A673 (cell line): ENCODE results near the gene ALOX15B. TPM values are rescaled to one million over a fixed set of nuclear protein-coding genes. Genes with fewer than 3 reads are reported as not detected.

Experiments used
- BruUV-seq: library from RNA; stranded (reverse); fragments of 400-500 nt; replicated peaks from 2 replicates; lab custom pipeline; 2021; lab: Mats Ljungman, UMichigan
- CTCF ChIA-PET: fragments of 300-600 bp; sonication (Branson Sonifier 250); formaldehyde crosslinking; loops from one replicate; lab custom pipeline; 2022; ENCODE audit warnings: antibody characterized with exemption; lab: Charles Lee
- POLR2A ChIA-PET: fragments of 300-600 bp; sonication (Branson Sonifier 250); formaldehyde crosslinking; loops from one replicate; lab custom pipeline; 2022; ENCODE audit warnings: antibody characterized with exemption; ENCODE audit not compliant: low non-redundant PET; lab: Charles Lee
- DNase-seq: peaks from one replicate; pipeline ENCODE4 v3.0.0-alpha.2; 2015; ENCODE audit warnings: low spot score
- H3K27ac ChIP-seq: fragments of 200-600 bp; sonication (generic); 2 replicates; pipeline ENCODE4 v1.5.1; 2016; ENCODE audit warnings: mixed run types, low read depth, mild to moderate bottlenecking, mixed read lengths, antibody characterized with exemption, low read length; ENCODE audit not compliant: poor library complexity, severe bottlenecking
- H3K27me3 ChIP-seq: fragments of 200-600 bp; sonication (generic); replicated peaks from 2 replicates; pipeline ENCODE4 v1.6.1; 2017; ENCODE audit warnings: mixed run types, low read depth, mild to moderate bottlenecking, mixed read lengths, antibody characterized with exemption, low read length; ENCODE audit not compliant: insufficient read depth, poor library complexity
- H3K36me3 ChIP-seq: fragments of 200-600 bp; sonication (generic); 2 replicates; pipeline ENCODE4 v1.6.1; 2016; ENCODE audit warnings: mixed run types, mild to moderate bottlenecking, mixed read lengths, antibody characterized with exemption, low read length; ENCODE audit not compliant: insufficient read depth, poor library complexity, severe bottlenecking
- H3K4me1 ChIP-seq: fragments of 200-600 bp; sonication (generic); 2 replicates; pipeline ENCODE4 v1.6.1; 2017; ENCODE audit warnings: mixed run types, mild to moderate bottlenecking, mixed read lengths, antibody characterized with exemption, low read length; ENCODE audit not compliant: insufficient read depth, poor library complexity, severe bottlenecking
- H3K4me3 ChIP-seq: fragments of 200-600 bp; sonication (generic); 2 replicates; pipeline ENCODE4 v1.5.1; 2016; ENCODE audit warnings: low read depth, mixed run types, mild to moderate bottlenecking, mixed read lengths, low read length; ENCODE audit not compliant: poor library complexity, severe bottlenecking
- H3K9me3 ChIP-seq: fragments of 200-600 bp; sonication (generic); 2 replicates; pipeline ENCODE4 v1.6.1; 2016; ENCODE audit warnings: mixed run types, low read depth, mild to moderate bottlenecking, mixed read lengths, antibody characterized with exemption, low read length; ENCODE audit not compliant: poor library complexity, severe bottlenecking
- EZH2 ChIP-seq: fragments of 200-600 bp; sonication (generic); IDR thresholded peaks from 2 replicates; pipeline ENCODE4 v1.6.1; 2017; ENCODE audit warnings: borderline replicate concordance, low read depth, mild to moderate bottlenecking, mixed read lengths, antibody characterized with exemption, low read length; ENCODE audit not compliant: poor library complexity, severe bottlenecking
- intact Hi-C: fragments of 100-400 bp; cut with micrococcal nuclease; formaldehyde crosslinking; loops from one replicate; pipeline ENCODE4 v1.10.0; 2022; ENCODE audit not compliant: unreplicated experiment
- total RNA-seq: library from RNA; stranded (reverse); gene quantifications from 2 replicates; pipeline ENCODE4 v1.2.3, GENCODE V29; 2021
- TF ChIP-seq, protein P1 (sequence below): fragments of 300-800, 200-600 bp; sonication (generic); conservative IDR thresholded peaks from 2 replicates; pipeline ENCODE4 v1.5.1; 2017; ENCODE audit warnings: low read depth, mild to moderate bottlenecking, antibody characterized with exemption, low read length, moderate library complexity, mixed read lengths

Gene ALOX15B
- total RNA-seq, 1 experiment from 2014 or later = 0.30 TPM

DNA sequence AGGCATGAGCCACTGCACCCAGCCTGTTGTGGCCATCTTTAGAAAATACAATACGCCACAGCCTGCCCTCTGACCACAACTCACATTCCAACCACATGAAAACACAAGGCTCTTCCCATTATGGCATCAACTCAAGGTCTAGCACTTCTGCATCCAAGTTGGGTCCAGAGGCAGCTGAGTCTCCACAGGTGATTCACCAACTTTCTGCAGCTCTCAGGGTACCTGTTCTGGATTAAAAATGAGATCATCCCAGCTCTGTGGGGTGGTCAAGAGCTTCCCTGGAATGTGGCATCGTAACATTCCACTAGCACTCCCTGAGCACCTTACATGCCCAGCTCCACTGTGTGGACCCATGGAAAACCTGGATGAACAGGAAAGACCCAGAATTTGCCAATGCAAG is 46.3 kb upstream of the ALOX15B start:
- H3K9me3 ChIP-seq = no peaks in the 10 kb centered on the region
- intact Hi-C loops = no loop called here
- no peak overlapping the region for H3K27ac ChIP-seq
- BruUV-seq = no TSS peak
- H3K27me3 ChIP-seq = no peaks in the 10 kb centered on the region
- TF ChIP-seq, protein P1, sequence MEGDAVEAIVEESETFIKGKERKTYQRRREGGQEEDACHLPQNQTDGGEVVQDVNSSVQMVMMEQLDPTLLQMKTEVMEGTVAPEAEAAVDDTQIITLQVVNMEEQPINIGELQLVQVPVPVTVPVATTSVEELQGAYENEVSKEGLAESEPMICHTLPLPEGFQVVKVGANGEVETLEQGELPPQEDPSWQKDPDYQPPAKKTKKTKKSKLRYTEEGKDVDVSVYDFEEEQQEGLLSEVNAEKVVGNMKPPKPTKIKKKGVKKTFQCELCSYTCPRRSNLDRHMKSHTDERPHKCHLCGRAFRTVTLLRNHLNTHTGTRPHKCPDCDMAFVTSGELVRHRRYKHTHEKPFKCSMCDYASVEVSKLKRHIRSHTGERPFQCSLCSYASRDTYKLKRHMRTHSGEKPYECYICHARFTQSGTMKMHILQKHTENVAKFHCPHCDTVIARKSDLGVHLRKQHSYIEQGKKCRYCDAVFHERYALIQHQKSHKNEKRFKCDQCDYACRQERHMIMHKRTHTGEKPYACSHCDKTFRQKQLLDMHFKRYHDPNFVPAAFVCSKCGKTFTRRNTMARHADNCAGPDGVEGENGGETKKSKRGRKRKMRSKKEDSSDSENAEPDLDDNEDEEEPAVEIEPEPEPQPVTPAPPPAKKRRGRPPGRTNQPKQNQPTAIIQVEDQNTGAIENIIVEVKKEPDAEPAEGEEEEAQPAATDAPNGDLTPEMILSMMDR = no peak
- no peak for TF ChIP-seq EZH2
- POLR2A ChIA-PET = no interaction called here
- H3K4me3 ChIP-seq = no peak overlapping the region
- CTCF ChIA-PET = no interaction called here
- H3K4me1 ChIP-seq = peaks cover 3% of the 10 kb centered on the region
- no peak for DNase-seq
- no peaks in the 10 kb centered on the region for H3K36me3 ChIP-seq

DNA sequence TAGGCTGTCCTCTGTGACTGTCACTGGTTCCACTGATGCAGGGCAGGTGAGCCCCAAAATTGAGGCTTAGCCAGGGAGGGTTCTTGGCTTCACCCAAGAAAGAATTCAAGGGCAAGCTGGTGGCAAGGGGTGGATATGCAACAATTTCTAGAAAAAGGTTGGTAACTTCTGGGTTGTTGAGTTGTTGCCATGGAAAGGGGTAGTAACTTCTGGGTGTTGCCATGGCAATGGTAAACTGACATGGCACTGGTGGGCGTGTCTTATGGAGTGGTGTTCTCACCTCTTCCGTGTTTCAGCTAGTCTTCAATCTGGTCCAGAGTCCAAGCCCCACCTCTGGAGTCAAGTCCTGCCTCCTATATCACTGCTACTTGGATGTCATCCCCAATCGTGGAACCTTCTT is 45.9 kb upstream of the ALOX15B start:
- no peak for TF ChIP-seq EZH2
- TF ChIP-seq, protein P1 = no peak
- no peak for DNase-seq
- no peak overlapping the region for H3K4me3 ChIP-seq
- no peaks in the 10 kb centered on the region for H3K9me3 ChIP-seq
- ChIA-PET POLR2A (no interaction called here), CTCF (interaction anchor here (0.6 kb wide), 1 partner anchor 24 kb away, joined by 3 read pairs; no protein-coding TSS in a partner anchor)
- H3K27me3 ChIP-seq = no peaks in the 10 kb centered on the region
- BruUV-seq = no TSS peak
- intact Hi-C loops = no loop called here
- no peaks in the 10 kb centered on the region for H3K36me3 ChIP-seq
- H3K4me1 ChIP-seq = peaks cover 3% of the 10 kb centered on the region
- no peak overlapping the region for H3K27ac ChIP-seq

DNA sequence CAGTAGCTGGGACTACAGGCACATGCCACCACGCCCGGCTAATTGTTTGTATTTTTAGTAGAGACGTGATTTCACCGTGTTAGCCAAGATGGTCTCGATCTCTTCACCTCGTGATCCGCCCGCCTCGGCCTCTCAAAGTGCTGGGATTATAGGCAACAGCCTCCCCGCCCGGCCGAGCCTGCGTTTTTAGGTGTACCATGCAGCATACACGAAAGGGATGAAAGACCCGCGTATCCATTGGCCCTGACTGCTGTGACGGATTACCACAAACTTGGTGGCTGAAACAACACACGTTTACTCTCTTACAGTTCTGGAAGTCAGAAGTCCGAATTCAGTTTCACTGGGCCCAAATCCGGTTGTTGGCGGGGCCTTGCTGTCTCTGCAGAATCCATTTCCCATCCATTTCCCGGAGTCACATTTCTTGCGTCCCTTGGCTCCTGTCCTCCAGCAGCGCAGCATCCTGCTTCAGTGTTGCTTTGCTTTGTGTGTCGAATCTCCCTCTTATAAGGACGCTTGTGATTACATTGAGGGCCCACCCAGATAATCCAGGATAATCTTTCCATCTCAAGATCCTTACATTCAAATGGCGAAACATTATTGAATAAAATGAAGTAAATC is 44.8 kb upstream of the ALOX15B start:
- no peak for DNase-seq
- H3K9me3 ChIP-seq = no peaks in the 10 kb centered on the region
- ChIA-PET CTCF (no interaction called here), POLR2A (no interaction called here)
- peaks cover 3% of the 10 kb centered on the region for H3K4me1 ChIP-seq
- H3K4me3 ChIP-seq = no peak overlapping the region
- TF ChIP-seq EZH2 = no peak
- TF ChIP-seq, protein P1 = no peak
- intact Hi-C loops = no loop called here
- H3K36me3 ChIP-seq = no peaks in the 10 kb centered on the region
- no peak overlapping the region for H3K27ac ChIP-seq
- BruUV-seq = no TSS peak
- H3K27me3 ChIP-seq = no peaks in the 10 kb centered on the region
